ENCODE data around the gene ATP8A1.

- TF ChIP-seq, protein P1, sequence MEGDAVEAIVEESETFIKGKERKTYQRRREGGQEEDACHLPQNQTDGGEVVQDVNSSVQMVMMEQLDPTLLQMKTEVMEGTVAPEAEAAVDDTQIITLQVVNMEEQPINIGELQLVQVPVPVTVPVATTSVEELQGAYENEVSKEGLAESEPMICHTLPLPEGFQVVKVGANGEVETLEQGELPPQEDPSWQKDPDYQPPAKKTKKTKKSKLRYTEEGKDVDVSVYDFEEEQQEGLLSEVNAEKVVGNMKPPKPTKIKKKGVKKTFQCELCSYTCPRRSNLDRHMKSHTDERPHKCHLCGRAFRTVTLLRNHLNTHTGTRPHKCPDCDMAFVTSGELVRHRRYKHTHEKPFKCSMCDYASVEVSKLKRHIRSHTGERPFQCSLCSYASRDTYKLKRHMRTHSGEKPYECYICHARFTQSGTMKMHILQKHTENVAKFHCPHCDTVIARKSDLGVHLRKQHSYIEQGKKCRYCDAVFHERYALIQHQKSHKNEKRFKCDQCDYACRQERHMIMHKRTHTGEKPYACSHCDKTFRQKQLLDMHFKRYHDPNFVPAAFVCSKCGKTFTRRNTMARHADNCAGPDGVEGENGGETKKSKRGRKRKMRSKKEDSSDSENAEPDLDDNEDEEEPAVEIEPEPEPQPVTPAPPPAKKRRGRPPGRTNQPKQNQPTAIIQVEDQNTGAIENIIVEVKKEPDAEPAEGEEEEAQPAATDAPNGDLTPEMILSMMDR (IDR thresholded peaks at IDR 0.05 in 4 of 5, conservative IDR thresholded peaks at IDR 0.05 in 1 of 5) = no peak
- no peak for TF ChIP-seq POLR2A (IDR thresholded peaks at IDR 0.05)
Measured at GRCh38 chr4:42425146-42426065, 231.5 kb downstream of the ATP8A1 start.

Data from gastrocnemius medialis (tissue), 4 donors.